ENCODE measurements around the gene ECT2. TPM values are rescaled to one million over a fixed set of nuclear protein-coding genes. Genes with fewer than 3 reads are reported as not detected.

Gene ECT2
- total RNA-seq, 1 experiment from 2014 or later: 63.9 TPM

- no peak for TF ChIP-seq CTCF (IDR thresholded peaks at IDR 0.05; ENCODE audit: unreplicated experiment)
- Mint-ChIP-seq H3K36me3 (ENCODE audit: insufficient read depth, unreplicated experiment) (peaks cover 35% of the 10 kb centered on the region), H3K27me3 (ENCODE audit: insufficient read depth, unreplicated experiment) (no peaks in the 10 kb centered on the region), H3K4me1 (ENCODE audit: insufficient read depth, unreplicated experiment) (no peaks in the 10 kb centered on the region), H3K27ac (ENCODE audit: low read depth, unreplicated experiment) (no peak overlapping the region), H3K4me3 (ENCODE audit: unreplicated experiment) (no peak overlapping the region), H3K9me3 (ENCODE audit: unreplicated experiment) (no peaks in the 10 kb centered on the region)
- CTCF ChIA-PET: no interaction called here
- POLR2A ChIA-PET: no interaction called here
- no peak for DNase-seq (ENCODE audit: unreplicated experiment)
- intact Hi-C loops (cut with micrococcal nuclease): no loop called here
- BruUV-seq (replicated peaks): no TSS peak
Measured at GRCh38 chr3:172815857-172816256, 65.3 kb downstream of the ECT2 start.

- peaks cover 37% of the 10 kb centered on the region for H3K36me3 Mint-ChIP-seq (ENCODE audit: insufficient read depth, unreplicated experiment)
- no peaks in the 10 kb centered on the region for H3K27me3 Mint-ChIP-seq (ENCODE audit: insufficient read depth, unreplicated experiment)
- H3K4me1 Mint-ChIP-seq (ENCODE audit: insufficient read depth, unreplicated experiment): no peaks in the 10 kb centered on the region
- no TSS peak for BruUV-seq (replicated peaks)
- H3K27ac Mint-ChIP-seq (ENCODE audit: low read depth, unreplicated experiment): no peak overlapping the region
- no peak for TF ChIP-seq CTCF (IDR thresholded peaks at IDR 0.05; ENCODE audit: unreplicated experiment)
- H3K4me3 Mint-ChIP-seq (ENCODE audit: unreplicated experiment): no peak overlapping the region
- intact Hi-C loops (cut with micrococcal nuclease): no loop called here
- ChIA-PET POLR2A (no interaction called here), CTCF (interaction anchor here (0.6 kb wide), 1 partner anchor 635 kb away, joined by 3 read pairs; no protein-coding TSS in a partner anchor)
- no peak for DNase-seq (ENCODE audit: unreplicated experiment)
- H3K9me3 Mint-ChIP-seq (ENCODE audit: unreplicated experiment): no peaks in the 10 kb centered on the region
Measured at GRCh38 chr3:172816281-172816680, 65.8 kb downstream of the ECT2 start.

- POLR2A ChIA-PET: interaction anchor here (0.7 kb wide), 1 partner anchor 65 kb away, joined by 3 read pairs; no protein-coding TSS in a partner anchor
- no peak overlapping the region for H3K4me3 Mint-ChIP-seq (ENCODE audit: unreplicated experiment)
- CTCF ChIA-PET: interaction anchor here (0.6 kb wide), 1 partner anchor 634 kb away, joined by 3 read pairs; no protein-coding TSS in a partner anchor
- no peaks in the 10 kb centered on the region for H3K27me3 Mint-ChIP-seq (ENCODE audit: insufficient read depth, unreplicated experiment)
- no peak overlapping the region for H3K27ac Mint-ChIP-seq (ENCODE audit: low read depth, unreplicated experiment)
- TF ChIP-seq CTCF (IDR thresholded peaks at IDR 0.05; ENCODE audit: unreplicated experiment): no peak
- no peaks in the 10 kb centered on the region for H3K4me1 Mint-ChIP-seq (ENCODE audit: insufficient read depth, unreplicated experiment)
- no peak for DNase-seq (ENCODE audit: unreplicated experiment)
- H3K36me3 Mint-ChIP-seq (ENCODE audit: insufficient read depth, unreplicated experiment): peaks cover 37% of the 10 kb centered on the region
- intact Hi-C loops (cut with micrococcal nuclease): no loop called here
- no peaks in the 10 kb centered on the region for H3K9me3 Mint-ChIP-seq (ENCODE audit: unreplicated experiment)
- no TSS peak for BruUV-seq (replicated peaks)
Measured at GRCh38 chr3:172816968-172817367, 66.4 kb downstream of the ECT2 start.

- ChIA-PET POLR2A (no interaction called here), CTCF (interaction anchor here (1.1 kb wide), 1 partner anchor 226 kb away, joined by 3 read pairs; no protein-coding TSS in a partner anchor)
- no peaks in the 10 kb centered on the region for H3K4me1 Mint-ChIP-seq (ENCODE audit: insufficient read depth, unreplicated experiment)
- H3K27me3 Mint-ChIP-seq (ENCODE audit: insufficient read depth, unreplicated experiment): no peaks in the 10 kb centered on the region
- no peak for DNase-seq (ENCODE audit: unreplicated experiment)
- TF ChIP-seq CTCF (IDR thresholded peaks at IDR 0.05; ENCODE audit: unreplicated experiment): no peak
- intact Hi-C loops (cut with micrococcal nuclease): no loop called here
- no peak overlapping the region for H3K4me3 Mint-ChIP-seq (ENCODE audit: unreplicated experiment)
- TSS peak; percentile 67 for BruUV-seq (replicated peaks)
- H3K27ac Mint-ChIP-seq (ENCODE audit: low read depth, unreplicated experiment): no peak overlapping the region
- H3K9me3 Mint-ChIP-seq (ENCODE audit: unreplicated experiment): no peaks in the 10 kb centered on the region
- H3K36me3 Mint-ChIP-seq (ENCODE audit: insufficient read depth, unreplicated experiment): peaks cover 33% of the 10 kb centered on the region
Measured at GRCh38 chr3:172820492-172820891, 70.0 kb downstream of the ECT2 start.
